Activated CD8-positive, alpha-beta memory T cell treated with anti-CD3 and anti-CD28 coated beads, Interleukin-2, amount 50 U/mL, for 24 hours (primary cell): ENCODE measurements around the gene ZNF423.

Source experiments
- DNase-seq: peaks from one replicate; pipeline ENCODE4 v3.0.0-alpha.2; 2020; ENCODE audit errors: extremely low read depth

The ZNF423 gene

DNA sequence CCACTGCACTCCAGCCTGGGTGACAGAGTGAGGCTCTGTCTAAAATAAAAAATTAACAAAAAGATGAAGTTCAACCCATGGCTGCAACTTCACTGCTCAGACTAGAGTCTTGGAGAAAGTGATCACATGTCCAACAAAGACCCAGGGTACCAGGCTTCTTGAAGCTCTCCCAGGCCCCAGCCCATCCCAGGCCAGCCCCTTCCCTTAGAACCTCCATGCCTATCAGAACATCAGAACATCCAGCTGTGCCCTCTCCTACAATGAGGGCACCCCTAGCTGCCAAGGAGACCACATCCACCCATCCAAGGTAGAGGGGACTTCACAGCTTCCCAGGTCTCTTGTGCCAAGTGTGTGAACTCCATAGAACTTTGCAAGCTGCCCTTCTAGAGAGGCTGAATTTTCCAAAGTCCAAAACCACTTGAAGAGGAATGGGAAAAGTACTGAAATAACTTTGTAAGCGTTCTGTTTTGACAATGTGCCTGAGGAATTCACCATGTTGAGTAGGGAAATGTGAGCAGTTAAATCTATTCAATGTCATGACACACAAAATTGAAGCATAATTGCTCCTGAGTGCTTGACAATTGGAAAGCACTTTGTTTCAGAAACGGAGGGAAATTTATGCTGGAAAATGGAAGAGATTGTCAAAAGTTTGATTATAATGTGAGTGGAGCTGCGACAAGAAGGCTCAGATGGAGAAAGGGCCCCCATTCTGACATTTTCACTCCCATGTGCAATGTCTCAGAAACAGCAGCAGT lies 230.4 kb downstream of the ZNF423 start:
- no peak for DNase-seq

DNA sequence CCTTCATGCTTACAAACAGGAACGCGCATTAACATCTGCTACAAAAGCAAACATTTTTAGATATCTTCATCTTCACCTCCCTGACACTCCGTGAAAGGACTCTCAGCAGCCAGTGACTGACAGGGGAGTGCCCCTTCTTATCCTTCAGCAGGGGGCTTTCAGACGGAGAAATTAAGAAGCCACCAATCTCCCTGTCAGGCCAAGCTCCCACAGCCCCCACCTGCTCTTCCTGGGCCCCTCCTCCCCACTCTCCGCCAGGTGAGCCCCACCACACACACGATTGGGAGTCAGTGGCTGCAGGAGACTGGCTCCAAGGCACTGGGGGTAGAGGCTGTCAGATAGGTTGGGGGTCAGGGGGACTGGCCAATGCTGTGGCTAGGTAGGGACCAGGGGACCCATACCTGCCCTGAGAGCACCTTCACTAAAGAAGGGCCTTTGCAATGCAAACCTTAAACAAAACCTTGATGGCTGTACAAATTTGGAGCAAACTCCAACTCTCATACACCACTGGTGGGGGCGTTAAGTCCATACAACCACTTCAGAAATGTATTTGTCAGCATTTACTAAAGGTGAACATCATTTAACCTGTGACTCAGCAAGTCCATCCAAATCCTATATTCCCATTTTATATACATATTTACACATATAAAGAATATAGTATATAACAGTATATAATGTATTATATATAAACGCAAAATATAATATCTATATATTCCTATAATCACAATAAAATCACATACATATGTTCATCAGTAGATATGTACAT lies 232.2 kb downstream of the ZNF423 start:
- no peak for DNase-seq

DNA sequence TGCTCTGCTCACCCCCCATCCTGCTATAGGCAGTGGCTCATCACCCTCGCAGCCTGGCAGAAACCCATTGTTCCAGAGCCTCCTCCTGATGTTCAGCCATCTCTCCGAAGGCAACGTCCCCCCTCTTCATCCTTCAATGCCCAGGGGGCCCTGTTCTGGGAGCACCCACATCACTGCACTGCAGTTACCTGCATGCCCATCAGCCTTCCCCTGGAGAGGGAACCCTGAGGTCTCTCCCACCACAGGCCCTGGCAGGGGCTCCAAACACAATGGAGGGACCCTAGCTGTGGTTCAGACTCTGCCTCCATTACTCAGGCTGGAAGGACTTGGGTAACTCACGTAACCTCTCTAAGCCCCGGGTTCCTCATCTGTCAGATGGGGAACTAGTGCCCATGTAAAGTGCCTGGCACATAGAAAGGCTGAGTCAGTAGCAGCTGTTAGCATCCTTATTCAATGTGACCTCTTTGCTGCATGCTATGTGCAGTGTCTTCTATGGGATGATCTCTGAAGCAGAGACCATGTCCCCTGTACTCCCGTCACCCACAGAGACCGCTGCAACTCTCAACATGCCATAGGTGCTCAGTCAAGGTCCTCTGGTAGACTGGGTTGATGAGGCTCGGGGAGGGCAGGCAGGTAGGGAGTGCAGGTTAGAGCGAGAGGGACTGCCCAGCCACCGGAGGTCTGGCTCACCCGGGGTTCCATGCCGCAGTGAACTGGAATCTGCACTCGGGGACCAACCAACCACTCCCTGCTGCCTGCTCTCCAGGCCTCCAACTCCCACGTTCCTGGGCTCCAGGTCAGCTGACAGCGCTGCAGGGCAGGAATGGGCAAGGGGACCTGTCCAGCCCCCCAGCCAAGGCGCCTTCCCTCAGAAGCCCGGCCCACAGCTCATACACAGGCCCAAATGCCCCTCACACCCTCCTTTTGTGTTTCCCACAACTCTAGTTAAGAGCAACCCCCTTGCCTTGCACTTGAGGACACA lies 233.2 kb downstream of the ZNF423 start:
- no peak for DNase-seq

DNA sequence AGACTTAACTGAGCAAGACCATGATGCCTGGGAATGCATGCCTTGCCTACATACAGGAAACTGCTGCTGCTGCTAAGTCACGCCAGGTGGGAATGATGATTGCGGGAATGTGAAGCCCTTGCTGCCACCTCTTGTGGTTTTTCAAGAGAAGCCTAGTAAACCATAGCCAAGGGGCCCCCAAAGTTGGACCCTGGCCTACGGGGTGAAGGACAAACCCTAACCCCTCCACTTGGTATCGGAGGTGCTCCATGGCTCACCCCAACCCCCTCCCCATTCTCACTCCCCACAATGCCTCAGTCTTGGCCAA lies 233.9 kb downstream of the ZNF423 start:
- no peak for DNase-seq

DNA sequence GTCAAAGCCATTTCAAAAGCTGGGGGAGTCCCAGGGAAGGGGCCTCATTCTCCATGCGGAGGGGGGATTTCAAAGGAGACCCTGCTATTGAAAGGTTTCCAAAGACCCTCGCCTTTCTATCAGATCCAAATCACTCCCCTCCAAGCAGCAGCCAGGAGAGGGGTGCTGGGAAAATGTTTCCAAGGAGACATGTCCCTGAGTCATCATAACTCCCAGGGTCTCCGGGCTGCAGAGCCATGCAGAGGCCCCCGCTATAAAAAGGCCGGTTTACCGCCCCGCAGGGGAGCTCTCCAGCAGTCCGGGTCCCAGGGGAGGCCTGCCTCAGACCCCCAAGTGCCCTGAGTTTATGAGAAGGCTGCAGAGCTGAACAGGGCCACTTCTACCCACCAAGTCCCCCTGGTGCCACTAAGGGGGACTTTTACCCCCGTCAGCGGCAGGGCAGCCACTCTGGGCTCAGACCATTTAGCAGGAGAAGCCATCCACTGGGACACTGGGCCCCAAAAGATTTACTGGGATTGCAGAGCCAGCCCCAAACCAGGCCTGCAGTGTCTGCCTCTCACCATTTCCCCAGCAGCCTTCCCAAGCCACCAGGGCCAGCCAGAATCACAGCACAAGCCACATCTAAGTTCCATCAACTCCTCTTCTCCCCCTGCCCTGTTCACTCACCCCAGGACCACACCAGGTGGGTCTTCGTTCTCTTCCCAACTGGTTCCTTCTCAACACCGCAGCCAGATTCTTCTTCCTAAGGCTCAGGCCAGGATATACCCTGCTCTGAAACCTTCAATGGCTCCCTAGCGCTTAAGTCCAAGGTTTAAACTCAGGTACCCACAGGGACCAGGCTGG lies 234.4 kb downstream of the ZNF423 start:
- DNase-seq: no peak

DNA sequence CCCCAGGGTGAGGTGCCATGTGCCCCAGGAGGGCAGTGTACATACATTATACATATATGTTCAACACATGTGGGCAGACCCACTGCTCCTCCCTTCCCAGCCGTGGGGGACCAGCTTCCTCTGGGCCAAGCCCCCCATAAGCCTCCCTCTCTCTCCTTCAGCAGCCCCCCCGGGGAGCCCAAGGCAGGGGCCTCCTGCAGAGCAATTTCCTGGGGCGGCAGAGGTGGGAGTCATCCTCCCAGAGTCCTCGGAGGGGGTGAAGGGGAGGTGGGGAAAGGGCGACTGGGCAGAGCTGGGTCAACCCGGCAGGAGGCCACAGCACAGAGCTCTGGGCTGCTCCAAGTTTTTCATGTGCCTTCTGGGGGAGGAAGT lies 235.1 kb downstream of the ZNF423 start:
- no peak for DNase-seq

DNA sequence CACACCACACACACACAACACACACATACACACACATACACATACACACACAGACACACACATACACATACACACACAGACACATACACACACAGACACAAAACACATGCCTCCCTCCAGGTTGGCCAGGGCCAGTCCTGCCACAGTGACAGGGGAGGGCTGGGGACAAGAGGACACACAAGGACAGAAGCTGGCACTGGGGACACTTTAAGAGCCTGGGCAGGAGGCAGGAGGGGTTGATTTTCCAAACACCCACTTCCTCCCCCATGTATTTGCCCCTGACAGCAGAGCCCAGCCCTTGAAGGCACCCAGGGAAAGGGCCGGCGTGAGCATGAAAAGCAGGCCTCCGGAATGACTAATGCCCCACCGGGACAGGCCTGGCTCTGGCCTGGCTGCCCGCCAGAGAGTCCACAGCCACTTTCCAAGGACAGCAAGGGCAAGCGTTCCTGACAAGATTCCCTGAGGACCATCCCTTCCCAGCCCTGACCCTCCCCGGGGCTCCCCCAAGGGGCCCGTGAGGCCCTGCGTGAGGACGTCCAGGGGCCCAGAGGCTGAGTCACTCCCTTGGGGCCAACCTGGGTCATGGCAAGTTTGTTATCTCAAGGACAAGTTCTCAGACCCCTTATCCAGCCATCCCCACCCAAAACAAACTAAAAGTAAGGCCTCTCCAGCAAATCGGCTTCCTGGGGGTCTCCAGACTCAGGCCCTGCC lies 235.6 kb downstream of the ZNF423 start:
- DNase-seq: no peak

DNA sequence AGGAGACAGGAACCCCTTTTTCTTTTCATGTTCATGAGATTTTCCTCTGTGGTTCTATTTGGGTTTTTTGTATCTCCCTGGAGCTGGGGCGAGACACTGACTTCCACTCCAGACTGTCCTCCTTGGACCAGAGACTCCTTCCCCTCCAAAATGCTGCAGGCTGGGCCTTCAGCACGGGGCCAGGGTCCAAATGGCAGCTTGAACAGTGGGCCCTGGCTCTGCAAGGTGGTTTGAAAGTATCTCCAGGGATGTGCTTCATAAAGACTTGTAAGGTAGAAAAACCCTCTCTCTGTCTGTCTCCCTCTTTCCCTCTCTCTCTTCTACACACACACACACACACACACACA lies 236.1 kb downstream of the ZNF423 start:
- DNase-seq: no peak

DNA sequence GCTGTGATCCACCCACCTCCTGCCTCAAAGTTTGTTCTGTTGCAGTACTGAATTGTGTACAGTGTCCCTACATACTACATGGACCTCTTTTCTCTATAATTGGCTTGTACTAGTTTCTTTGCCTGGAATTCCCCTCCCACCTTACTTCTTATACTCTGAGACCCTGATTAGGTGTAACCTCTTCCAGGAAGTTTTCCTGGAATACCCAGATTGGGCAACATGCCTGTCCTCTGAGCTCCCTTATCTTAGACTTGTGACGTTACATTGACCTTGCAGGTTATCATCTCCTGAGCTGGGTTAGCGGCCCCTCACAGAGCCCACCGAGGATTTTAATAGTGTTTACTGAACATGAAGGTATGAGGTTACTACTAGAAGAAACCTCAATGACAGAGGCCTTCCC lies 237.0 kb downstream of the ZNF423 start:
- no peak for DNase-seq

DNA sequence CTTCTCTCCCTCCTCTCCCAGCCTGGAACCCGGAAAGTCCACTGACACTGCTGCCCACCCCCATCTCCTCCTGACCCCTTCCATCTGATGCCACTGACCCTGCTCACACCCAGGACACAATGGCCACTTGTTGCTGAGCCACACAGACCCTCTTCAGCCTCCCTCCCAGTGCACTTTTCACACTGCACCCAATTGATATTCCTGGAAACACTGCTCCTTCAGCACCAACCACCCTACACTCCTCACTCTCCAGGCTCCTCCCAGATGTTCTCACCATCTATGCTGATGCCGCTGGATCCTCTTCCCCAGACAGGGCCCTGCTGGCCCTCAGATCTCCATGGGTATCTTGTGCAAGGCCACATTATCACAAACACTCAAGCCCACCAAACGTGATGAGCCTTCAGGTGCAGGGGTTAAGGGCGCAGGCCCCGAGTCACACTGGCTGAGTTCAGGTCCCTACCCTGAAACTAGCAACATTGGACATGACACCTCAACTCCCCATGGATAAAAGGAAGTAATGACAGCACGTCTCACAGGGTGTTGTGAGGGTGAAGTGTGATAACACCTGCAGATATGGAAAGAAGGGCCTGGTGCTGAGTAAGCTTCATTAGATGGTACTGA lies 238.1 kb downstream of the ZNF423 start:
- DNase-seq: no peak

DNA sequence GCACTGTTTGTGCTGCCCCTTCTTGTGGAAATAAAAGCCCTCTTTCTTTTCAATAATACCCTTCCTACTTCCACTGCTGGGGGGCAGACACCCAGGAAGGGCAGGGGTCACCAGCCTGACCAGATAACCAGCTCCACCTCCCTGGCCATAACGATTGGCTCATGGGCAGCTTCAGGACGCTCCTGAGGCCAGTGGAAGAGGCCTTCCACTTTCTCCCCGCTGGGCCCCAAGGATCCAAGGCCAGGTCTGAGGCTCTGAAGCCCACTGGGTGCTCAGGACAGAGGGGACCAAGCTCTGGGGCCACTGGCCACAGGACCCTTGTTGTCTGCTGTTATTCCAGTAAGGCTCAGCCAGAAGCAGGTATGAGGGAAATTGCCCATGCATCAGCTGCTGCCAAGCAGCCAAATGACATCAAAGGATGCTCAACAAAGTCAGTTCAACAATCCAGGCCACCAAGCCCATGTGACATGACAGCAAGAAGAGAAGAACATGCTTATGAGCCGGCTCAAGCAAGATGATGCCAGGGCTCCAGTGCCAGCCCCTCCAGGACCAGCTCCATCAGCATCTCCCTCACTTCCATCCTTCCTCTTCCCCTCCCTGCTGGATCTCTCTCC lies 238.8 kb downstream of the ZNF423 start:
- no peak for DNase-seq

DNA sequence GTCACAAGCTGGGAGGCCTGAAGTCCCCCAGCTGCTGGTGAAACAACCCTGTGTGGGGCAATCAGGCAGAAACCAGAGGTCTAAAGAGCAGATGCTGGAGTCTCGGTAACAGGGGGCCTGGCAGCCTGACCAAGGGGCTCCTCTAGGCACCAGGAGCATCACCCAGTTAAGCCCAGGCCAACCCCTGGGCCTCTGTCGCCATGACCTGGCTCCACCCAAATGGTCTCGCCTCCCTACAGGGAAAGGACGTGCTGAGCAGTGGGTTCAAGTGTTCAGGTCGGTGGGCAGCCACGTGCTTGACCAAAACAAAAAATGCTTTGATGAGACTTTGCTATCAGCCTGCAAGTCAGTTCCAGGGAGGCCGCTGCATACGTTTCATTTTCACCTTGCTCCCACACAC lies 240.3 kb downstream of the ZNF423 start:
- no peak for DNase-seq

DNA sequence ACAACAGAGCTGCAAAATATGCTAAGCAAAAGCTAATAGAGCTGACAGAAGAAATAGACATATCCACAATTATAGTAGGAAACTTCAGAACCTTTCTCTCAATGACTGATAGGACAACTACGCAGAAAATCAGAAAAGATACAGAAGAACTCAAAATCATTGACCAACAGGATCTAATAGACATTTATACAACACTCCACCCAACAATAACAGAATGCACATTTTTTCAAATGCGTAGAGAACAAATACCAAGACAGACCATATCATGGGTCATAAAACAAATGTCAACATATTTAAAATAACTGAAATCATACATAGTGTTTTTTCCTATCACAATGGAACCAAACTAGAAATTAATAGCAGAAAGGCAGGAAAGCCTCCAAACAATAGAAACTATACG lies 244.9 kb downstream of the ZNF423 start:
- DNase-seq: no peak

DNA sequence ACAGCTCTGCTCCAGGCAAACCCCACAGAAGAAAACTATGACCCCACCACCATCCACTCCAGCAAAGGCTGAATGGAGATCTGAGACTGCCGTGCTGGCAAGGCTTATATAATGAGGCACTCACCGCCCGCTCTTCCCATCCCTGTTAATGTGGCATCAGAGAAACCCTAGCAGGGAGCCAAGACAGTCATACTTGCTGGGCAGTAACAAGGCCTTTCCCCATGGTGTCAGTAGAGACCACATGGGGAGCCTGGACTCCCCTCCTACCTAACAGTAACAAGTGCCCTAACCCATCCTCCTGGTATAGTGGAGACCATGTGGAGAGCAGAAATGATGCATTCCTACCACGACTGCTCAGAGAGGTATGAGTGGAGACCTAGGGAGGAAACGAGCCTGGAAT lies 247.1 kb downstream of the ZNF423 start:
- no peak for DNase-seq

DNA sequence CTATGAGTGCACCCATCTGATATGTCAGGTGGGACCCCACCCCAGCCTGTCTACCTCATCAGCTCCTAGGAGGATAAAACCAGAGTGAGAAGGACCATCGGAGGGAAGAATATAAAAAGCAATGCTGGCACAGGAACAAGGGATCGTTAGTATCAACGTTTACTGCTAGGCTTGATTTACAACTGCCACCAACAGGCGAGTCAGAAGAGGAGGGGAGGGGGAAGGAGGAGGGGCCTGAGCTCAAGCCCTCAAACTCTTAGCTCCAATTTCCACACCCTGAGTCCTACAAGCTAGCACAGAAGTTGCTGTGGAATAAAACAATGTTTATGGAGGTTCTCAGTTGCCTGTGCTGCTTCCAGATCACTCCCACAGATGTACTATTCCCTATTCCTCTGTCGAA lies 247.8 kb downstream of the ZNF423 start:
- no peak for DNase-seq

DNA sequence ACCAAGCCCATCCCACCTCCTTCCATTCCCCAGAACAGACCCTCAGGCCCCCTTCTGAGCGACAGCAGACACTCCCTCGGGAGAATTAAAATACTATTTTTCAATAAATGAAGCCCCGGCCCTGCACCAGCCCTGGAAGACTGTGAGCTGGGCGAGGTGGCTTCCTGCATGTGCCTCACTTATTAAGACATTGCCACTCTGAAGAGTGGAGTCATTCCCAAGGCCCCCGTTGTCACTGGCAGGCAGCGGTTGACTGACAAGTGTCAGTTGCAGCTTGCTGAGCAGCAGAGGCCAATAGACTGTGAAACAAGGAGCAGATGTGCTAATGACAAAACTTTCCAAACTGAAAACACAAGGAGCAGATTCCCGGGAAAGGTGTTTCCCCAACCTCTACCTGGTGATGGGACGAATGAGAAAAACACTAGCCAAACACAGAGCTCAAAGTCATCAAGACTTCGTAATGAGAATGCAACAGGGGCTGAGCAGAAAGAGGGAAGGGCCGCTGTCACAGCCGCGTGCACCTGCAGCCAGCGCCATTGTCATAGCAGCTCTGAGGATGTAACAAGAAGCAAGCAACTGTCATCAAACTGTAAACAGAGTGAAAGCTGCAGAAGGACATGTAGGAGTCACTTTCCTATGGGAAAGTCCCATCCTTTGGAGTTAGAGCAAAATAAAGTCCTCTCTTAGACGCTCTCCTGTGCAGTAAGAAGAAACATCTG lies 250.2 kb downstream of the ZNF423 start:
- no peak for DNase-seq

DNA sequence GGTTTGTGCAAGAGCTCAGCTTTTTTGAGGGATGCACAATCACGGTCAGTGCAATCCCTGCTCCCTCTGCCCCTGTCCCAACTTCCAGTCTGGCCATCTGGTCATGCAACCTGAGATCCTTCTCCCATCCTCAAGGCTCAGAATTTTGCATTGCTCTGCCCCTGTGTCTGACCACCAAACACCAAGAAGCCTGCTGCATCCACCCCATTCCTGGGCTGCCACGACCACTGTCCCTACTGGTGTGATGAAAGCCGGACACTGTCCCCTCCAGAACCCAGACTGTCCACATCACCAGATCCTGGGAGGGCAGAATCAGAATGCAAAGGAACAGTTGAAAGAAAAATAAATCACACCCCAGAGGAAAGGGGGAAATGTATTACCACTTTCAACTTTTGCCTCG lies 251.3 kb downstream of the ZNF423 start:
- no peak for DNase-seq

DNA sequence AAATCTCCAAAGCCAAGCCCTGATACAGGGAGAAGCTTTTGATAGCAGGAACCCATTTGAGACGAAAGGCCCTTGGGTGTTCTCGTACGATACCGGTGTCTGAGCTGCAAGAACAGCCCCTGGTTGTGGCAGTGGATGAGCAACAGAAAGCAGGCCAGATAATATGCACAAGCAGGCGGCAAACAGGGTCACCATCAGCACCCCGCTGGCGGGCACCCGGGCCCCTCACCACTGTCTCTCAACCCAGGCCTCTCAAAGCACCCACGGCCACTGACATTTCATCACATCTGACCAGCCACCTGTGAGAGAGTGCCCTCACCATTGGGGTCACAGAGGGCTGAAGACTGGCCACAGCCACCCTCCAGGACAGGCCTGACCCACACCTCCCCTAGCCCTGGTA lies 252.0 kb downstream of the ZNF423 start:
- DNase-seq: no peak

DNA sequence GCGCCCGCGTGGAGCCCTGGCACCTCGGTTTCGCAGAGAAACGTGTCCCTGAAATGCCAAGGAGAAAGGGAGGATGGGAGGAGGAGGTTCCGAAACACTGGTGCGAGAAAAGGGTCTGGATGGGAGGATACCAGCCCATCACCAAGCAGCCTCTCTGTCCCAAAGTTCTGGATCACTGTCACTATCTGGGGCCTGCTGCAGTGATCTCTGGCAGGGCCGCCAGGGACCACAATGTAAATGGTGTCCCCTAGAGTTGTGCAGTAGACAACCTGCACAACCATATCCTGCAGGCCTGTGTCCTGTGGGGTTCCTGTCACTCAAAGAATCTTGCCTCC lies 253.0 kb downstream of the ZNF423 start:
- no peak for DNase-seq
